ENCODE data around the gene THSD8. TPM values are rescaled to one million over a fixed set of nuclear protein-coding genes. Genes with fewer than 3 reads are reported as not detected.
A peak's percentile ranks its signal among the peaks of the same experiment; 100 is the strongest.

The THSD8 gene
- polyA plus RNA-seq, 2 of the 4 experiments (the other 2 are of a cell fraction): 4.9 TPM; not detected in 1

- no peaks in the 10 kb centered on the region for H3K9me3 ChIP-seq
- WGBS (ENCODE audit: missing lambda C conversion rate): 94% methylated on average over 3 of the region's 3 CpGs
- FAIRE-seq (no peak), ATAC-seq (no peak), DNase-seq (ENCODE audit: low read depth in 1 of 2, low spot score in 1 of 2) (no peak)
- H3K4me1 ChIP-seq: peaks cover 74% of the 10 kb centered on the region
- H3K4me3 ChIP-seq: no peak overlapping the region
- ChIA-PET POLR2A (no interaction called here), CTCF (interaction anchor here (1.3 to 5.0 kb wide), 3 partner anchors 9 to 13 kb away, joined by 3 to 58 read pairs (median 17); no protein-coding TSS in a partner anchor)
- TF ChIP-seq ESRRA (IDR thresholded peaks at IDR 0.05; ENCODE audit: borderline replicate concordance, low read length): no peak
- TF ChIP-seq NR3C1 (IDR thresholded peaks at IDR 0.05): no peak
- TF ChIP-seq NFE2L2 (conservative IDR thresholded peaks at IDR 0.05; ENCODE audit: low read length): no peak
- TF ChIP-seq FOXS1 (CRISPR knock-in tag; IDR thresholded peaks at IDR 0.05): no peak
- TF ChIP-seq USF2 (IDR thresholded peaks at IDR 0.05): no peak
- no peak for TF ChIP-seq KDM5A (IDR thresholded peaks at IDR 0.05)
- TF ChIP-seq REST (IDR thresholded peaks at IDR 0.05): no peak
- no peak for TF ChIP-seq JUNB (IDR thresholded peaks at IDR 0.05)
- peak overlapping the region; percentile 99; the same call in 2 of the 3 replicates for H3K4me2 ChIP-seq
- peak overlapping the region; percentile 96 to 99 for H3K27ac ChIP-seq
Observed at GRCh38 chr19:12786952-12787351, 14.9 kb upstream of the THSD8 start.

- FAIRE-seq: no peak
- Histone ChIP-seq H3K27ac (peak overlapping the region; percentile 96 to 99), H3K4me1 (peaks cover 71% of the 10 kb centered on the region), H3K4me3 (no peak overlapping the region), H3K9me3 (no peaks in the 10 kb centered on the region), H3K4me2 (peak overlapping the region; percentile 99; the same call in 1 of the 3 replicates)
- ATAC-seq: no peak
- no peak for DNase-seq (ENCODE audit: low read depth in 1 of 2, low spot score in 1 of 2)
- 79% methylated on average over 10 of the region's 10 CpGs for WGBS (ENCODE audit: missing lambda C conversion rate)
- TF ChIP-seq JUN (IDR thresholded peaks at IDR 0.05): no peak
- TF ChIP-seq NPAS2 (CRISPR knock-in tag; IDR thresholded peaks at IDR 0.05; ENCODE audit: borderline replicate concordance): no peak
- no peak for TF ChIP-seq KDM5A (IDR thresholded peaks at IDR 0.05)
- no peak for TF ChIP-seq BHLHE40 (IDR thresholded peaks at IDR 0.05; ENCODE audit: low read depth, low read length)
- TF ChIP-seq CBX8 (IDR thresholded peaks at IDR 0.05): no peak
- no peak for TF ChIP-seq TP53 (CRISPR knock-in tag; IDR thresholded peaks at IDR 0.05)
- no peak for TF ChIP-seq RARB (CRISPR knock-in tag; IDR thresholded peaks at IDR 0.05)
- TF ChIP-seq HOXA7 (CRISPR knock-in tag; IDR thresholded peaks at IDR 0.05): no peak
- TF ChIP-seq RCOR1 (IDR thresholded peaks at IDR 0.05; ENCODE audit: low read depth, low read length): no peak
- TF ChIP-seq NR3C1 (IDR thresholded peaks at IDR 0.05): no peak
- TF ChIP-seq POLR2A (IDR thresholded peaks at IDR 0.05; ENCODE audit: low read length): no peak
- no peak for TF ChIP-seq USF2 (IDR thresholded peaks at IDR 0.05)
- TF ChIP-seq ZNF302 (CRISPR knock-in tag; IDR thresholded peaks at IDR 0.05): no peak
- TF ChIP-seq ZC3H11A (IDR thresholded peaks at IDR 0.05): no peak
- TF ChIP-seq MAFK (IDR thresholded peaks at IDR 0.05; ENCODE audit: partially characterized antibody): no peak
- no peak for TF ChIP-seq JUNB (IDR thresholded peaks at IDR 0.05)
- TF ChIP-seq HOXB5 (CRISPR knock-in tag; IDR thresholded peaks at IDR 0.05): no peak
- no peak for TF ChIP-seq E2F6 (IDR thresholded peaks at IDR 0.05; ENCODE audit: borderline replicate concordance, low read depth)
- no peak for TF ChIP-seq CTCF (IDR thresholded peaks at IDR 0.05)
- ChIA-PET CTCF (interaction anchor here (1.3 to 5.0 kb wide), 5 partner anchors 9 to 30 kb away, joined by 3 to 58 read pairs (median 8); no protein-coding TSS in a partner anchor), POLR2A (interaction anchor here (2.4 kb wide), 1 partner anchor 9 kb away, joined by 24 read pairs; no protein-coding TSS in a partner anchor)
Observed at GRCh38 chr19:12787458-12787857, 14.4 kb upstream of the THSD8 start.

All from A549 (cell line).